ENCODE data around the gene CARD11.

Gene CARD11

DNA sequence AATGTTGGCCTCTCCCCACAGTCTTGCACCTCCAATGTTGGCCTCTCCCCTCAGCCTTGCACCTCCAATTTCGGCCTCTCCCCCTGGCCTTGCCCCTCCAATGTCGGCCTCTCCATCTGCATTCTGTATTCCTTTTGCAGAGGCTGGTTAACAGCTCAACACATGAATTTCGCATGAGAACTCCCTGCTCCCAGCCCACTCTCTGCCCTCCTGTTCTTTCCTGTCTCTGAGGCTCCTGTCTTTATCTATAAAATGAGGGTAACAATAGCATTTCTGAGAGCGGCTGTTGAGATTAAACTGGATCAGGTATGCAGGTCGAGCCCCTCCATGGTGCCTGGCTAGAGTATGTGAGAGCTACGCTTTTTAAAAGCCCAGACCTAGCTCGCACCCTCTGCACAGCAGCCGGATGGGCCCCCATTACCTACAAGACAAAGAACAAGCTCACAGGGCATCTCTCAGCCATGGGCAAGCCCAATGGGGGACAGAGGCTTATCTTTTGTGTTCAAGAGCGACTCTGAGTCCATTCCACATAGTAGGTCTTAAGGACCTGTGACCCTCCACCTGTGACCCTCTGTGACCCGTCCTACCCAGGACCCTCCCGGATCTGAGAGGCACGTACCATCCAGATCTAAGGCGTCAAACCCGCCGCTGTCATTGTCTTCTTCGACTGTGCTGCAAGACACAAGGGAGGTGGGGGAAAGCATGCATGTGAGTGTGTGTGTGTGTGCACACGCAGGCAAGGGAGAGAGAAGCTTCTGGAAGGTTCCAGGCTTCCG lies 117.4 kb downstream of the CARD11 start:
- Histone ChIP-seq H3K4me3 (ENCODE audit: low read depth in 1 of 2, low read length in 1 of 2) (no peak overlapping the region), H3K27me3 (no peaks in the 10 kb centered on the region), H3K4me1 (ENCODE audit: control insufficient read depth in 1 of 2, insufficient read depth in 1 of 2, low read depth in 1 of 2, low read length in 1 of 2) (no peaks in the 10 kb centered on the region), H3K36me3 (no peaks in the 10 kb centered on the region), H3K9me3 (no peaks in the 10 kb centered on the region), H3K27ac (no peak overlapping the region)
- TF ChIP-seq CTCF (IDR thresholded peaks at IDR 0.05), result no peak

DNA sequence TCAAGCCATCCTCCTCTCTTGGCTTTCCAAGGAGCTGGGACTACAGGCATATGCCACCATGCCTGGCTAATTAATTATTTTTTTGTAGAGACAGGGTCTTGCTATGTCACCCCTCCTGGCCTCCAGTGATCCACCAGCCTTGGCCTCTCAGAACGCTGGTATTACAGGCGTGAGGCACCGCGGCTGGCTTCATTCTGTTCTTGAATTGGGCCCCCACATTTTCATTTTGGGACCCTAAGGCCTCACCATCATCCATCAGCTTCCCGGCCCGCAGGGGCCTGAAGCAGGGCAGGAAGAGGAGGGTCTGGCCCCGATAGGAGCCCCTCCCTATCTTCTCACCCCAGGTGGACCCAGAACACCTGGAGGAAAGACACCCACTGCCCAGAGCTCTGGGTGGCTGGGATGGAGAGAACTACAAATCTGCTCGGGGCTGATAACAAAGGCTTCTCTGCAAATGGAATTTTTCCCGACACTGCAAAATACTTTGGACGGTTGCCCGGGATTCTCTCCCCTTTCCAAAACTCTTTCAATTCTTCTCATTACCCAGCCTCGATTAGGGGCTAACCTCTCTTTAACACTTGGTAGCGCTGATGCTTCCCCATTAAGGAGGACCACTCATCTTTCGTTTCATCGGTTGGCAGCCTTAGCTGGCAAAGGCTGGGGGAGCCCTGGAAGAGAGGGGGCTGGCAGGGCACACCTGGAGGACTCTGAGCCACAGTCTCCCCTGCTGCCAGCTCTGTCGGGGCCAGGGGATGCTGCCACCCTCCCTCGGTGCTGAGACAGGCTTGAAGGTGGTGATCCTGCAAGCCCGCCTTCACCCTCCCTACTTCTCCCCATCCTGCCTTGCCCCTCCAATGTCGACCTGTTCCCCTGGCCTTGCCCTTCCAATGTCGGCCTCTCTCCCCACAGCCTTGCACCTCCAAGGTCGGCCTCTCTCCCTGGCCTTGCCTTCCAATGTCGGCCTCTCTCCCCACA lies 118.5 kb downstream of the CARD11 start:
- Histone ChIP-seq H3K36me3 (no peaks in the 10 kb centered on the region), H3K4me1 (ENCODE audit: control insufficient read depth in 1 of 2, insufficient read depth in 1 of 2, low read depth in 1 of 2, low read length in 1 of 2) (no peaks in the 10 kb centered on the region)

DNA sequence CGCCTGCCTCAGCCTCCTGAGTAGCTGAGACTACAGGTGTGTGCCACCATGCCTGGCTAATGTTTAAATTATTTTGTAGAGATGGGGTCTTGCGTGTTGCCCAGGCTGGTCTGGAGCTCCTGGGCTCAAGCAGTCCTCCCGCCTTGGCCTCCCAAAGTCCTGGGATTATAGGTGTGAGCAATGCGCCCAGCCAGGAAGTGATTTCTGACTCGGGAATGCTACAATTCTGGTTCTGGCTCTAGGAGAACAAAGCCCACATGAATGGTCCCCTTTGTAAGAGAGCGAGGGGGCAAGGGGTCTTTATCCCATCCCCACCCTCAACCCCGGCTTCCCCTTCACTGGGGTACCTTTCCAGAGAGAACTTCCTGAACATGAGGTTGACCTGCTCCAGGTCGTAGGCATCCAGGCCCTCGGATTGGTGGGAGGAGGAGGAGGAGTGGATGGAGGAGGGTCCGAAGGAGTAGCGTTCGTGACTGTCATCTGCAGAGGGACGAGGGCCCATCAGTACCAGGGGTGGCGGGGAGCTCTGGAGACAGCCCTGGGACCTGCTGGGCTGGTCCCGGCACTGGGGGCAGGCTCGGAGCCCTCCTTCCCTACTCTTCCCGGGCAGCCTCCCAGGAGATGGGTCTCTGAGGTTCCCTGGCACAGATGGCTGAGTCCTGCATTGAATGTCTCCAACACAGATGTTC lies 119.6 kb downstream of the CARD11 start:
- Histone ChIP-seq H3K9me3 (no peaks in the 10 kb centered on the region), H3K4me3 (ENCODE audit: low read depth in 1 of 2, low read length in 1 of 2) (no peak overlapping the region), H3K27me3 (no peaks in the 10 kb centered on the region), H3K27ac (no peak overlapping the region), H3K4me1 (ENCODE audit: control insufficient read depth in 1 of 2, insufficient read depth in 1 of 2, low read depth in 1 of 2, low read length in 1 of 2) (no peaks in the 10 kb centered on the region), H3K36me3 (no peaks in the 10 kb centered on the region)
- TF ChIP-seq CTCF (IDR thresholded peaks at IDR 0.05), result no peak

More for the DNA sequence above, 118.5 kb downstream of the CARD11 start:
- Histone ChIP-seq H3K27me3 (no peaks in the 10 kb centered on the region), H3K9me3 (no peaks in the 10 kb centered on the region), H3K4me3 (ENCODE audit: low read depth in 1 of 2, low read length in 1 of 2) (no peak overlapping the region), H3K27ac (no peak overlapping the region)
- TF ChIP-seq CTCF (IDR thresholded peaks at IDR 0.05), result no peak

DNA sequence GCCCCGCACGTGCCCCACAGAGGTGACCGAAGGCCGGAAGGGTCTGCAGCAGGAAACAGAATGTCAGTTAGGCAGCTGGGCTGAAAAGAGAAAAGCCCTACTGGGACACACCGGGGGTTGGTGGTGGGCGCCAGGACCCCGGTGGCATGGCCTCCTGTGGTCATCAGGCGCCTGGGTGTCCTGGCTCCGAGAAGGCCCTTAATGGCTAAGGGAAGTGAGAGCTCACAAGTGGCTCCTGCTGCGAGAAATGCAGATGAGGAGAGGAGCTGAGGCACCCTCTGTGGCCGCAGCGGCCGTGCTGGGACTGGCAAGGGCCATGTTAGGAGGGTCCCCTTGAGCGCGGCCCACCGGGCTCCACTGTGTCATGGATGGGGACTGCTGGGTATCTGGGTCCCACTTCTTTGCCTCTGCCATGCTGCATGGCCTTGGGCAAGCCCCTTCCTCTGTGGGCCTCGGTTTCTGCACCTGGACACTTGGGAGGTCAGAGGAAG lies 120.3 kb downstream of the CARD11 start:
- no peaks in the 10 kb centered on the region for H3K4me1 ChIP-seq (ENCODE audit: control insufficient read depth in 1 of 2, insufficient read depth in 1 of 2, low read depth in 1 of 2, low read length in 1 of 2)
- H3K36me3 ChIP-seq, result no peaks in the 10 kb centered on the region
- no peak overlapping the region for H3K27ac ChIP-seq
- TF ChIP-seq CTCF (IDR thresholded peaks at IDR 0.05), result no peak
- H3K4me3 ChIP-seq (ENCODE audit: low read depth in 1 of 2, low read length in 1 of 2), result no peak overlapping the region
- H3K9me3 ChIP-seq, result no peaks in the 10 kb centered on the region
- H3K27me3 ChIP-seq, result no peaks in the 10 kb centered on the region

DNA sequence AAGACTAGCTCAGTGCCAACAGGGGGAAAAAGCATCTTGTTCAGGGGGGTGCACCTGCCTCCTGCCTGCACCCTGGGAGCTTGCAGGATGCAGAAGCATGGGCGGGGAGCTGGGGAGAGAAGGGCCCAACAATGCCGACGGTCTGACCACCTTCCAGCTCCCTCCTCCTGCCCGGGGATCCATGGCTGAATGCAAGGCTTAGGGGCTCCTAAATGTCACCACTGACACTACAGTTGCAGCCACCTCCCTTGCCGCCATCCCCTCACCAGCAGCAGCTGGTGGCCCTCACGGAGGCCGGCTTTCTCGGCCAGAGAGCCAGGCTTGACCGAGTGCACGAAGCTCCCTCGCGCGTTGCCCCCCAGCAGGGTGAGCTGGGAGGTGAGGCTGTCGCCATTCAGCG lies 120.8 kb downstream of the CARD11 start:
- H3K4me1 ChIP-seq (ENCODE audit: control insufficient read depth in 1 of 2, insufficient read depth in 1 of 2, low read depth in 1 of 2, low read length in 1 of 2), result no peaks in the 10 kb centered on the region
- no peak overlapping the region for H3K4me3 ChIP-seq (ENCODE audit: low read depth in 1 of 2, low read length in 1 of 2)
- no peaks in the 10 kb centered on the region for H3K9me3 ChIP-seq
- no peak overlapping the region for H3K27ac ChIP-seq
- H3K36me3 ChIP-seq, result no peaks in the 10 kb centered on the region
- TF ChIP-seq CTCF (IDR thresholded peaks at IDR 0.05), result no peak
- H3K27me3 ChIP-seq, result no peaks in the 10 kb centered on the region
